T-cell (primary cell): Measurements from ENCODE around the gene ELMO1. TPM values are rescaled to one million over a fixed set of nuclear protein-coding genes. Genes with fewer than 3 reads are reported as not detected.
A peak's percentile ranks its signal among the peaks of the same experiment; 100 is the strongest.

Experiments used
- ATAC-seq, 4 experiments: fragments of 200-7000 bp in 3 of 4; fragments of 150-1000 bp in 1 of 4; cut with Tn5 transposase; replicated peaks in 1 of 4; 1 replicate in 3 of 4; 2 replicates in 1 of 4; pipeline ENCODE4 v1.10.0; 2021; ENCODE audit warnings: moderate library complexity in 3 of 4, mild to moderate bottlenecking in 2 of 4, moderate number of reproducible peaks in 1 of 4
- CTCF ChIA-PET, 2 donors: fragments of 300-600 bp; sonication (Branson Sonifier 250); formaldehyde crosslinking; loops; one replicate each; lab custom pipeline; 2022; ENCODE audit warnings: antibody characterized with exemption in 2 of 2; lab: Charles Lee
- POLR2A ChIA-PET, 2 donors: fragments of 300-600 bp; sonication (Branson Sonifier 250); formaldehyde crosslinking; loops; one replicate each; lab custom pipeline; 2022; ENCODE audit warnings: antibody characterized with exemption in 2 of 2; lab: Charles Lee
- DNase-seq, 35 experiments: peaks; one replicate each; pipeline versions ENCODE4 v3.0.0 to v3.0.0-alpha.2; 2013 to 2023
- H3K27ac ChIP-seq: one replicate; pipeline ENCODE4 v1.5.1; 2013; ENCODE audit warnings: low read length
- H3K27me3 ChIP-seq, 2 experiments: replicated peaks in 1 of 2; 1 replicate in 1 of 2; 2 replicates in 1 of 2; pipeline versions ENCODE4 v1.6.1 to v1.7.0; 2013; ENCODE audit warnings: low read length in 1 of 2, mixed read lengths in 1 of 2; ENCODE audit not compliant: control insufficient read depth in 2 of 2, insufficient read depth in 2 of 2; ENCODE audit errors: extremely low read depth in 1 of 2
- H3K36me3 ChIP-seq, 2 donors: 1 replicate in 1 of 2; 2 replicates in 1 of 2; pipeline versions ENCODE4 v1.6.1 to v1.7.0; 2013; ENCODE audit warnings: low read length in 1 of 2; ENCODE audit not compliant: control insufficient read depth in 2 of 2, insufficient read depth in 1 of 2; ENCODE audit errors: extremely low read depth in 1 of 2
- H3K4me1 ChIP-seq, 2 experiments: 1 replicate in 1 of 2; 2 replicates in 1 of 2; pipeline versions ENCODE4 v1.6.1 to v1.7.0; 2013; ENCODE audit warnings: low read length in 2 of 2, mixed read lengths in 1 of 2; ENCODE audit not compliant: insufficient read depth in 2 of 2, control insufficient read depth in 1 of 2; ENCODE audit errors: extremely low read depth in 1 of 2
- H3K4me3 ChIP-seq, 2 donors: 1 replicate in 1 of 2; 2 replicates in 1 of 2; pipeline versions ENCODE4 v1.5.1 to v1.7.0; 2013; ENCODE audit warnings: mild to moderate bottlenecking in 2 of 2, low read length in 1 of 2, moderate library complexity in 1 of 2; ENCODE audit not compliant: control insufficient read depth in 1 of 2; ENCODE audit errors: extremely low read depth in 1 of 2
- H3K9me3 ChIP-seq: 2 replicates; pipeline ENCODE4 v1.7.0; 2013
- H3K27ac Mint-ChIP-seq, 2 donors: one replicate each; pipeline ENCODE4 v1.8.0; 2020 to 2021; ENCODE audit warnings: mild to moderate bottlenecking in 2 of 2, mixed read lengths in 2 of 2
- H3K27me3 Mint-ChIP-seq, 2 donors: one replicate each; pipeline ENCODE4 v1.8.0; 2021 to 2022; ENCODE audit warnings: mixed read lengths in 2 of 2
- H3K36me3 Mint-ChIP-seq: one replicate; pipeline ENCODE4 v1.8.0; 2021; ENCODE audit warnings: mixed read lengths
- H3K4me1 Mint-ChIP-seq, 3 donors: one replicate each; pipeline ENCODE4 v1.8.0; 2020 to 2022; ENCODE audit warnings: mixed read lengths in 3 of 3, mild to moderate bottlenecking in 1 of 3
- H3K4me3 Mint-ChIP-seq, 3 donors: one replicate each; pipeline ENCODE4 v1.8.0; 2020 to 2022; ENCODE audit warnings: mild to moderate bottlenecking in 3 of 3, mixed read lengths in 3 of 3, moderate library complexity in 3 of 3
- H3K9me3 Mint-ChIP-seq, 3 donors: one replicate each; pipeline ENCODE4 v1.8.0; 2020 to 2022; ENCODE audit warnings: mixed read lengths in 3 of 3
- WGBS: methylation state at CpG from one replicate; pipeline ENCODE4 v1.1.5; 2013; ENCODE audit warnings: missing lambda C conversion rate; ENCODE audit not compliant: insufficient coverage; 5-methylcytosine and 5-hydroxymethylcytosine counted together
- total RNA-seq, 35 experiments: library from RNA in 6 of 35; stranded (reverse) in 6 of 35; fragments of 120-200 nt in 1 of 35; gene quantifications; one replicate each; pipeline versions ENCODE4 v1.2.1 to v1.2.4 and lab custom pipeline; 2013 to 2026

ELMO1 gene
- total RNA-seq, 5 donors from 2014 or later (not counting 1 experiment from before 2014, with no cell fraction given), result 101 to 149 (median 113) TPM

GRCh38 chr7:36984710-36985312 lies 463.9 kb downstream of the ELMO1 start:
- H3K9me3 Mint-ChIP-seq, result peaks cover 0 to 2% (median 0%) of the 10 kb centered on the region in 3 donors
- no peak overlapping the region for H3K27ac ChIP-seq
- ATAC-seq, result no peak
- no peak overlapping the region for H3K4me3 Mint-ChIP-seq
- H3K4me1 Mint-ChIP-seq, result peaks cover 39 to 60% (median 58%) of the 10 kb centered on the region in 3 donors
- no peaks in the 10 kb centered on the region for H3K27me3 ChIP-seq
- H3K4me1 ChIP-seq, result peaks cover 0 to 2% of the 10 kb centered on the region in 2 experiments
- no peak for DNase-seq
- peaks cover 0 to 5% of the 10 kb centered on the region in 2 donors for H3K36me3 ChIP-seq
- H3K27me3 Mint-ChIP-seq, result no peaks in the 10 kb centered on the region
- ChIA-PET CTCF (interaction anchor here (0.5 to 1.0 kb wide), 5 partner anchors 10 to 677 kb away, joined by 3 to 4 read pairs (median 3); no protein-coding TSS in a partner anchor), POLR2A (no interaction called here)
- H3K4me3 ChIP-seq, result no peak overlapping the region
- no peaks in the 10 kb centered on the region for H3K9me3 ChIP-seq
- peaks cover 34% of the 10 kb centered on the region for H3K36me3 Mint-ChIP-seq
- 91% methylated on average over 5 of the region's 6 CpGs for WGBS
- H3K27ac Mint-ChIP-seq, result no peak overlapping the region

GRCh38 chr7:36984041-36984521 lies 464.6 kb downstream of the ELMO1 start:
- ATAC-seq, result no peak
- no peak overlapping the region for H3K4me3 Mint-ChIP-seq
- WGBS, result 40% methylated on average over 1 of the region's 9 CpGs
- ChIA-PET CTCF (interaction anchor here (0.5 to 1.2 kb wide), 3 partner anchors 8 to 449 kb away, joined by 3 to 4 read pairs (median 3); no protein-coding TSS in a partner anchor), POLR2A (interaction anchor here in 1 of 2 donors (0.6 kb wide), 1 partner anchor 409 kb away, joined by 4 read pairs; no protein-coding TSS in a partner anchor)
- H3K4me1 ChIP-seq, result peaks cover 0 to 2% of the 10 kb centered on the region in 2 experiments
- H3K27ac ChIP-seq, result no peak overlapping the region
- no peak for DNase-seq
- peaks cover 39 to 64% (median 58%) of the 10 kb centered on the region in 3 donors for H3K4me1 Mint-ChIP-seq
- no peaks in the 10 kb centered on the region for H3K27me3 Mint-ChIP-seq
- H3K27ac Mint-ChIP-seq, result no peak overlapping the region
- H3K9me3 ChIP-seq, result no peaks in the 10 kb centered on the region
- H3K4me3 ChIP-seq, result no peak overlapping the region
- peaks cover 41% of the 10 kb centered on the region for H3K36me3 Mint-ChIP-seq
- no peaks in the 10 kb centered on the region for H3K27me3 ChIP-seq
- peaks cover 0 to 2% (median 0%) of the 10 kb centered on the region in 3 donors for H3K9me3 Mint-ChIP-seq
- peaks cover 0 to 5% of the 10 kb centered on the region in 2 donors for H3K36me3 ChIP-seq

GRCh38 chr7:36982766-36983165 lies 465.9 kb downstream of the ELMO1 start:
- POLR2A ChIA-PET, result interaction anchor here in 1 of 2 donors (0.6 kb wide), 1 partner anchor 247 kb away, joined by 3 read pairs; no protein-coding TSS in a partner anchor
- no peak overlapping the region for H3K4me3 Mint-ChIP-seq
- peaks cover 48% of the 10 kb centered on the region for H3K36me3 Mint-ChIP-seq
- Histone ChIP-seq H3K9me3 (no peaks in the 10 kb centered on the region), H3K27ac (no peak overlapping the region), H3K36me3 (peaks cover 0 to 5% of the 10 kb centered on the region in 2 donors), H3K4me3 (no peak overlapping the region), H3K27me3 (no peaks in the 10 kb centered on the region), H3K4me1 (peaks cover 0 to 2% of the 10 kb centered on the region in 2 experiments)
- H3K4me1 Mint-ChIP-seq, result peaks cover 31 to 62% (median 45%) of the 10 kb centered on the region in 3 donors
- WGBS, result 95% methylated on average over 2 of the region's 3 CpGs
- CTCF ChIA-PET, result no interaction called here
- peaks cover 0 to 2% (median 0%) of the 10 kb centered on the region in 3 donors for H3K9me3 Mint-ChIP-seq
- ATAC-seq (no peak), DNase-seq (no peak)
- no peaks in the 10 kb centered on the region for H3K27me3 Mint-ChIP-seq
- H3K27ac Mint-ChIP-seq, result no peak overlapping the region

GRCh38 chr7:36979810-36980248 lies 468.8 kb downstream of the ELMO1 start:
- Histone ChIP-seq H3K4me1 (no peaks in the 10 kb centered on the region), H3K36me3 (peaks cover 0 to 5% of the 10 kb centered on the region in 2 donors), H3K27me3 (no peaks in the 10 kb centered on the region), H3K9me3 (no peaks in the 10 kb centered on the region), H3K4me3 (no peak overlapping the region), H3K27ac (no peak overlapping the region)
- Mint-ChIP-seq H3K4me3 (no peak overlapping the region), H3K36me3 (peaks cover 59% of the 10 kb centered on the region), H3K27ac (no peak overlapping the region), H3K27me3 (no peaks in the 10 kb centered on the region), H3K4me1 (peaks cover 21 to 47% (median 23%) of the 10 kb centered on the region in 3 donors), H3K9me3 (peaks cover 0 to 2% (median 0%) of the 10 kb centered on the region in 3 donors)
- ChIA-PET CTCF (no interaction called here), POLR2A (no interaction called here)
- no peak for DNase-seq
- 100% methylated on average over 1 of the region's 3 CpGs for WGBS
- ATAC-seq, result no peak

- peaks cover 0 to 2% (median 0%) of the 10 kb centered on the region in 3 donors for H3K9me3 Mint-ChIP-seq
- Histone ChIP-seq H3K27ac (no peak overlapping the region), H3K9me3 (no peaks in the 10 kb centered on the region), H3K4me1 (no peaks in the 10 kb centered on the region), H3K36me3 (peaks cover 0 to 5% of the 10 kb centered on the region in 2 donors), H3K27me3 (no peaks in the 10 kb centered on the region), H3K4me3 (no peak overlapping the region)
- no peak for DNase-seq
- no peak overlapping the region for H3K4me3 Mint-ChIP-seq
- peaks cover 59% of the 10 kb centered on the region for H3K36me3 Mint-ChIP-seq
- CTCF ChIA-PET, result no interaction called here
- H3K27me3 Mint-ChIP-seq, result no peaks in the 10 kb centered on the region
- peaks cover 16 to 38% (median 17%) of the 10 kb centered on the region in 3 donors for H3K4me1 Mint-ChIP-seq
- H3K27ac Mint-ChIP-seq, result peak overlapping the region in 1 of 2 donors; percentile 22
- POLR2A ChIA-PET, result no interaction called here
- ATAC-seq, result no peak
- WGBS, result no CpG with 5 or more reads among the region's 2 CpGs
Observed at GRCh38 chr7:36978461-36978860, 470.2 kb downstream of the ELMO1 start.

- POLR2A ChIA-PET, result no interaction called here
- H3K4me1 ChIP-seq, result no peaks in the 10 kb centered on the region
- DNase-seq (no peak), ATAC-seq (no peak)
- H3K27ac Mint-ChIP-seq, result peak overlapping the region in 1 of 2 donors; percentile 22
- H3K27ac ChIP-seq, result no peak overlapping the region
- H3K36me3 ChIP-seq, result peaks cover 0 to under 1% of the 10 kb centered on the region in 2 donors
- no peaks in the 10 kb centered on the region for H3K27me3 ChIP-seq
- no peak overlapping the region for H3K4me3 ChIP-seq
- peaks cover 12 to 35% (median 17%) of the 10 kb centered on the region in 3 donors for H3K4me1 Mint-ChIP-seq
- peaks cover 59% of the 10 kb centered on the region for H3K36me3 Mint-ChIP-seq
- H3K9me3 Mint-ChIP-seq, result peaks cover 0 to 2% (median 0%) of the 10 kb centered on the region in 3 donors
- H3K27me3 Mint-ChIP-seq, result no peaks in the 10 kb centered on the region
- H3K9me3 ChIP-seq, result no peaks in the 10 kb centered on the region
- CTCF ChIA-PET, result interaction anchor here in 1 of 2 donors (0.6 kb wide), 1 partner anchor 10 kb away, joined by 3 read pairs; no protein-coding TSS in a partner anchor
- no peak overlapping the region for H3K4me3 Mint-ChIP-seq
Observed at GRCh38 chr7:36977878-36978277, 470.8 kb downstream of the ELMO1 start.
